HG02588 (cell line): Measurements from ENCODE around the gene SCN4A.
"Not testable (repeated sequence)": the region's sequence is repeated elsewhere in the genome, so short reads cannot be mapped to it uniquely, and the experiment has no call there.

Experiments
- ATAC-seq: cut with Tn5 transposase; IDR thresholded peaks from one replicate; pipeline ENCODE4 v1.9.1; 2021; ENCODE audit warnings: mild to moderate bottlenecking, moderate library complexity; ENCODE audit not compliant: unreplicated experiment

SCN4A gene

DNA sequence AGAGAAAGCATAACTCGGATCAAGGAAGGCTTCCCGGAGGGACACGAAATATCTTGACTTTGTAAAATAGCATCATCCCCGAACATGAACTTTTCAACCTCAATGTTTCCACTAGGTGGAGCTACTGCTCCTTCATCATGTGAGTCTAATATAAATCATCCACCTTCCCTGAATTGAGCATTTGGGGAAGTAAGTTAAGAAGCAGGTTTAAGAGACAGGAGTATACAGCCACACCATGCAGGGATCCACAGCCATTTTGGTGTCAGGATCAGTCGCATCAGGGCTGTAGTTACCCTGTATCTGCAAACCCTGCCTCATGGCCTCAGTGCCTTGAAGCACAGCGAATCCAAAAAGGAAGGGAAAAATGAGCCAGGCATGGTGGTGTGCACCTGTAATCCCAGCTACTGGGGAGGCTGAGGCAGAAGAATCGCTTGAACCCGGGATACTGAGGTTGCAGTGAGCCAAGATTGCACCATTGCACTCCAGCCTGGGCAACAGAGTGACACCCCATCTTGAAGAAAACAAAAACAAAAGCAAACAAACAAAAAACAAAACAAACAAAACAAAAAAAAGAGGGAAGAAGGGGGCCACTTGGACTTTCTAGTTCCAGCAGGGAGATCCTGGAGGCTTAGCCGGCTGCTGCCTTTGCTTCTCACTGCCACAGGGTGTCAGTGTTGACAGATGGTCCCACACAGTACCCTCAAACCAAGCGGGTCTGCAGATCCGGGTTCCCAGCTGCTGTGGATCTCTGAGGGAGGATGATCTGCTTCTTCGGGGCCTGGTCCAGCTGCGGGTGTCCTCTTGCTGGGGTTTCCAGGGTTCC, 83.5 kb downstream of the SCN4A start:
- not testable (repeated sequence) for ATAC-seq
